HG03565 (cell line): ENCODE measurements around the gene RNF121.
"Not testable (repeated sequence)": the region's sequence is repeated elsewhere in the genome, so short reads cannot be mapped to it uniquely, and the experiment has no call there.

ENCODE experiments used
- ATAC-seq: cut with Tn5 transposase; IDR thresholded peaks from one replicate; pipeline ENCODE4 v1.9.1; 2021; ENCODE audit warnings: mild to moderate bottlenecking, moderate library complexity; ENCODE audit not compliant: unreplicated experiment

RNF121 gene

GRCh38 chr11:71928737-71929443 is at the start of gene RNF121:
TSS of gene RNF121 (plus strand) at chr11:71929046. CDS start at chr11:71929062, 16 bp downstream.
- peak; percentile 73 for ATAC-seq

GRCh38 chr11:71885806-71886205 is 43.0 kb upstream of the RNF121 start:
- not testable (repeated sequence) for ATAC-seq

DNA sequence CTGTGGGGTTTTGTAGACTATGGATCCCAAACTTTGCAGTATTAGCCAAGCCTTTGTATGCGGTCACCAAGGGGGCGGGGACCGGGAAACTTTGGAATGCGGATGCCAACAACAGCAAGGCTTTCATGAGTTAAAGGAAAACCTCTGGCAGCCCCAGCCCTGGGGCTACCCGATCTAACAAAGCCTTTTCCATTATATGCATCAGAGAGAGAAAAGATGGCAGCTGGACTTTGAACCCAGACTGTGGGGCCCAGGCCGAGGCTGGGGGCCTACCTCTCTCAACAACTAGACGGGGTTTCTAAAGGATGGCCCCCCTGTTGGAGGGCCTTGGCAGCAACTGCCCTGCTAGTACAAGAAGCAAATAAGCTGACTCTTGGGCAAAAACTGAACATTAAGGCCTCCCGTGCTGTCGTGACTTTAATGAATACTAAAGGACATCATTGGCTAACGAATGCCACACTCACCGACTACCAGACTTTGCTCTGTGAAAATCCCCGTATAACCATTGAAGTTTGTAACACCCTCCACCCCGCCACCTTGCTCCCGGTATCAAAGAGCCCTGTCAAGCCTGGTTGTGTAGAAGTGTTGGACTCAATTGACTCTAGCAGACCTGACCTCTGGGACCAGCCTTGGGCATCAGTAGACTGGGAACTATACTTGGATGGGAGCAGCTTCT is 40.4 kb upstream of the RNF121 start:
- not testable (repeated sequence) for ATAC-seq

- ATAC-seq = not testable (repeated sequence)
Observed at GRCh38 chr11:71889181-71889872, 39.5 kb upstream of the RNF121 start.

GRCh38 chr11:71895961-71896360 is 32.9 kb upstream of the RNF121 start:
- ATAC-seq = no peak

DNA sequence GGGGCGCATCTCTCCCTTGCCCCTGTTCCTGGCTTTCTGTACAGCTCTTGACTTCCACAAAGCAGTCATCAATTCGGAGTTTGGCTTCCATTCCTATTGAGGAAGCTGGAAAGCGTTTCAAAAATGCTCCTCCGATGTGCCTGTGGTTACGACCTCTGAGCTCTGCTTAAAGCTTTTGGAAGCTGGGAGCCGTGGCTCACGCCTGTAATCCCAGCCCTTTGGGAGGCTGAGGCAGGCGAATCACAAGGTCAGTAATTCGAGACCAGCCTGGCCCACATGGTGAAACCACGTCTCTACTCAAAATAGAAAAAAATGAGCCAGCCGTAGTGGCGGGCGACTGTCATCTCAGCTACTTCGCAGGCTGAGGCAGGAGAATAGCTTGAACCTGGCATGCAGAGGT is 27.7 kb upstream of the RNF121 start:
- ATAC-seq = not testable (repeated sequence)

- no peak for ATAC-seq
Observed at GRCh38 chr11:71908218-71908617, 20.6 kb upstream of the RNF121 start.

DNA sequence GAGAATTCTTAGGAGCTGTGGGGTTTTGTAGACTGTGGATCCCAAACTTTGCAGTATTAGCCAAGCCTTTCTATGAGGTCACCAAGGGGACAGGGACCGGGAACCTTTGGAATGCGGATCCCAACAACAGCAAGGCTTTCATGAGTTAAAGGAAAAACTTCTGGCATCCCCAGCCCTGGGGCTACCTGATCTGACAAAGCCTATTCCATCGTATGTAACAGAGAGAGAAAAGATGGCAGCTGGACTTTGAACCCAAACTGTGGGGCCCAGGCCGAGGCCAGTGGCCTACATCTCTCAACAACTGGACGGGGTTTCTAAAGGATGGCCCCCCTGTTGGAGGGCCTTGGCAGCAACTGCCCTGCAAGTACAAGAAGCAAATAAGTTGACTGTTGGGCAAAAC is 18.1 kb upstream of the RNF121 start:
- ATAC-seq = not testable (repeated sequence)

DNA sequence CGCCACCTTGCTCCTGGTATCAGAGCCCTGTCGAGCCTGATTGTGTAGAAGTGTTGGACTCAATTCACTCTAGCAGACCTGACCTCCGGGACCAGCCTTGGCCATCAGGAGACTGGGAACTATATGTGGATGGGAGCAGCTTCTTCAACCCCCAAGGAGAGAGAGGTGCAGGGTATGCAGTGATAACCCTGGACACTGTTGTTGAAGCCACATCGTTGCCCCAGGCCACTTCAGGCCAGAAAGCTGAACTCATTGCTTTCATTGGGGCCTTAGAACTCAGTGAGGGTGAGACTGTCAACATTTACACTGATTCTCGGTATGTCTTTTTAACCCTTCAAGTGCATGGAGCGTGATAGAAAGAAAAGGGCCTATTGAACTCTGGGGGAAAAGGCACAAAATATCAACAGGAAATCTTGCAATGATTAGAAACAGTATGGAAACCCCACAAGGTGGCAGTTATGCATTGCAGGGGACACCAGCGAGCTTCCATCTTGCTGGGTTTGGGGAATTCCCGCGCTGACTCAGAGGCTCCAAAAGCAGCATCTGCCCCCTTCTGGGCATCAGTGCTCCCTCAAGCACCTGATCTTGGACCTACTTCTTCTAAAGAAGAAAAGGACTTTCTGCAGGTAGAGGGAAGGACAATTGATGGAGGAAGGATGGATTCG is 17.4 kb upstream of the RNF121 start:
- ATAC-seq = not testable (repeated sequence)

DNA sequence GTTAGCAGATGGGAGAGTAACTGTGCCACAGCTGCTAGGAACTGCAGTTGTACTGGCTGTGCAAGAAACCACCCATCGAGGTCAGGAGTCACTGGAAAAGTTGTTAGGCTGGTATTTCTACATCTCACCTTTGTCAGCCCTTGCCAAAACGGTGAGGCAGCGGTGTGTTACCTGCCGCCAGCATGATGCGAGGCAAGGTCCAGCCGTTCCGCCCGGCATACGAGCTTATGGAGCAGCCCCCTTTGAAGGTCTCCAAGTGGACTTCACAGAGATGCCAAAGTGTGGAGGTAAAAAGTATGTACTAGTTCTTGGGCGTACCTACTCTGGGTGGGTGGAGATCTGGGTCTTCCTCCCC is 16.9 kb upstream of the RNF121 start:
- ATAC-seq = not testable (repeated sequence)

- no peak for ATAC-seq
Observed at GRCh38 chr11:71913756-71914526, 14.9 kb upstream of the RNF121 start.

DNA sequence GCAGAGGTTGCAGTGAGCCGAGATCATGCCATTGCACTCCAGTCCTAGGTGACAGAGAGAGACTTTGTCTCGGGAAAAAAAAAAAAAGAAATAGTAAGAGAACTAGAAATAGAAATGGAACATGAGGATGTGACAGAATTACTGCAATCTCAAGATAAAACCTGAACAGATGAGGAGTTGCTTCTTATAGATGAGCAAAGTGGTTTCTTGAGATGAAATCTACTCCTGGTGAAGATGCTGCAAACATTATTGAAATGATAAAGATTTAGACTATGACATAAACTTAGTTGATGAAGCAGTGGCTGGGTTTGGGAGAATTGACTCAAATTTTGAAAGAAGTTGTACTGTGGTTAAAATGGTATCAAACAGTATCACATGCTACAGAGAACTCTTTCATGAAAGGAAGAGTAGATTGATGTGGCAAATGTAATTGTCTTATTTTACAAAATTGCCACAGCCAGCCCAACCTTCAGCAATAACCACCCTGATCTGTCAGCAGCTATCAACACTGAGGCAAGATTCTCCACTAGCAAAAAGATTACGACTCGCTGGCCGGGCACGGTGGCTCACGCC is 14.1 kb upstream of the RNF121 start:
- ATAC-seq = no peak

- ATAC-seq = no peak
Observed at GRCh38 chr11:71917646-71918140, 11.2 kb upstream of the RNF121 start.

GRCh38 chr11:71927820-71928736 is 768 bp upstream of the RNF121 start, which contains the start of gene XNDC1N:
TSS of gene XNDC1N (minus strand) at chr11:71928594. CDS start at chr11:71923353, 5,241 bp downstream.
- ATAC-seq = peak; percentile 47

- ATAC-seq = no peak
Observed at GRCh38 chr11:71929491-71929890, 645 bp downstream of the RNF121 start.

GRCh38 chr11:71930556-71931244 is 1.9 kb downstream of the RNF121 start:
- no peak for ATAC-seq

DNA sequence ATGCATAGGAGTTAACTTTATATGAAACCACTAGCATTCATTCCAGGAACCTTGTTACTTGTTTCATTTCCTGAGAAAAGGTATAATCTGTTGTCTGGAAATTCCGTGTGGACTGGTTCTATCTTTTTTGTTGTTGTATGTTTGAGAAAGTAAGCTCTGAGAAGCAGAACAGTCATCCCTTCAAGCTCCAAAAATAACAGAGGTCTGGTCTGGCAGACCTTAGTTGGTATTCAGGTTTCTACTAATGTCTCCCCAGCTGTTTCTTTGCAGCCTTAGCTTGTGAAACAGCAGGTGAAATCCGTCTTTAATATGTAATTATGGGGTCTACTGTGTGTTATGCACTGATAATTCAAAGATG is 2.4 kb downstream of the RNF121 start:
- no peak for ATAC-seq

GRCh38 chr11:71933141-71933933 is 4.5 kb downstream of the RNF121 start:
- no peak for ATAC-seq
